Endothelial cell (in vitro differentiated cells): Measurements from ENCODE around the gene CACNA1F. TPM values are rescaled to one million over a fixed set of nuclear protein-coding genes. Genes with fewer than 3 reads are reported as not detected.

Source experiments
- DNase-seq: peaks from one replicate; pipeline ENCODE4 v3.0.0; 2021; ENCODE audit warnings: low spot score
- H3K27ac Mint-ChIP-seq: one replicate; pipeline ENCODE4 v1.8.0; 2021; ENCODE audit warnings: mixed read lengths, inconsistent platforms; ENCODE audit not compliant: unreplicated experiment
- H3K27me3 Mint-ChIP-seq: one replicate; pipeline ENCODE4 v1.8.0; 2021; ENCODE audit warnings: mild to moderate bottlenecking, moderate library complexity, mixed read lengths, inconsistent platforms; ENCODE audit not compliant: unreplicated experiment
- H3K36me3 Mint-ChIP-seq: one replicate; pipeline ENCODE4 v1.8.0; 2021; ENCODE audit warnings: mild to moderate bottlenecking, low read depth, mixed read lengths, inconsistent platforms; ENCODE audit not compliant: unreplicated experiment
- H3K4me1 Mint-ChIP-seq: one replicate; pipeline ENCODE4 v1.8.0; 2021; ENCODE audit warnings: mild to moderate bottlenecking, mixed read lengths, inconsistent platforms; ENCODE audit not compliant: unreplicated experiment
- H3K4me3 Mint-ChIP-seq: one replicate; pipeline ENCODE4 v1.8.0; 2021; ENCODE audit warnings: mild to moderate bottlenecking, mixed read lengths, inconsistent platforms; ENCODE audit not compliant: unreplicated experiment
- H3K9me3 Mint-ChIP-seq: one replicate; pipeline ENCODE4 v1.8.0; 2021; ENCODE audit warnings: mixed read lengths, inconsistent platforms; ENCODE audit not compliant: unreplicated experiment
- total RNA-seq: library from RNA; stranded (reverse); fragmentation: NEBNext Ultra II Directional; extraction: Animal tissue kit (Norgen Biotek cat#: 25700); gene quantifications from one replicate; pipeline ENCODE4 v1.2.1, GENCODE V29; 2021; ENCODE audit not compliant: unreplicated experiment
- TF ChIP-seq, protein P1 (sequence below): fragments of 200-600 bp; sonication (generic); IDR thresholded peaks from one replicate; pipeline ENCODE4 v1.5.0; 2021; ENCODE audit warnings: antibody characterized with exemption; ENCODE audit not compliant: unreplicated experiment

Gene CACNA1F
- total RNA-seq, 1 donor from 2014 or later = 0.59 TPM

DNA sequence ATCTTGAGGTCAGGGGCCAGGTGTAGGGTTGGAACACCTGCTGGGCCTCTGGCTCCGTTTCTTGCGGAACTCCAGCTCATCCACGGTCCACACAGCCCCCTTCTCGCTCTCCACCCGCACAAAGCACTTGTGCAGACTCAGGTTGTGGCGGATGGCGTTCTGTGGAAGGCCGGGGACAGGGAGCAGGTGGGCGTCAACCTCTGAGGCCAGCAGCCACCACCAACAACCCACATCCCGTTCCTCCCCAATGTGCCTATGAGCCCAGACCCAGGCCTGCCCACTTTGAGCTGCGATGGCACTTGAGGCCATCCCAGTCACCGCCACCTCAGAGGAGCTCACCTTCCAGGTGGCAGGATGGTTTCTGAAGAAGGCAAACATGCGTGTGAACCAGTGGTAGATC, 18.2 kb upstream of the CACNA1F start:
- TF ChIP-seq, protein P1, sequence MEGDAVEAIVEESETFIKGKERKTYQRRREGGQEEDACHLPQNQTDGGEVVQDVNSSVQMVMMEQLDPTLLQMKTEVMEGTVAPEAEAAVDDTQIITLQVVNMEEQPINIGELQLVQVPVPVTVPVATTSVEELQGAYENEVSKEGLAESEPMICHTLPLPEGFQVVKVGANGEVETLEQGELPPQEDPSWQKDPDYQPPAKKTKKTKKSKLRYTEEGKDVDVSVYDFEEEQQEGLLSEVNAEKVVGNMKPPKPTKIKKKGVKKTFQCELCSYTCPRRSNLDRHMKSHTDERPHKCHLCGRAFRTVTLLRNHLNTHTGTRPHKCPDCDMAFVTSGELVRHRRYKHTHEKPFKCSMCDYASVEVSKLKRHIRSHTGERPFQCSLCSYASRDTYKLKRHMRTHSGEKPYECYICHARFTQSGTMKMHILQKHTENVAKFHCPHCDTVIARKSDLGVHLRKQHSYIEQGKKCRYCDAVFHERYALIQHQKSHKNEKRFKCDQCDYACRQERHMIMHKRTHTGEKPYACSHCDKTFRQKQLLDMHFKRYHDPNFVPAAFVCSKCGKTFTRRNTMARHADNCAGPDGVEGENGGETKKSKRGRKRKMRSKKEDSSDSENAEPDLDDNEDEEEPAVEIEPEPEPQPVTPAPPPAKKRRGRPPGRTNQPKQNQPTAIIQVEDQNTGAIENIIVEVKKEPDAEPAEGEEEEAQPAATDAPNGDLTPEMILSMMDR = no peak
- Mint-ChIP-seq H3K9me3 (no peaks in the 10 kb centered on the region), H3K27ac (no peak overlapping the region), H3K27me3 (peaks cover 2% of the 10 kb centered on the region), H3K4me3 (no peak overlapping the region), H3K4me1 (no peaks in the 10 kb centered on the region), H3K36me3 (peaks cover 4% of the 10 kb centered on the region)
- no peak for DNase-seq

DNA sequence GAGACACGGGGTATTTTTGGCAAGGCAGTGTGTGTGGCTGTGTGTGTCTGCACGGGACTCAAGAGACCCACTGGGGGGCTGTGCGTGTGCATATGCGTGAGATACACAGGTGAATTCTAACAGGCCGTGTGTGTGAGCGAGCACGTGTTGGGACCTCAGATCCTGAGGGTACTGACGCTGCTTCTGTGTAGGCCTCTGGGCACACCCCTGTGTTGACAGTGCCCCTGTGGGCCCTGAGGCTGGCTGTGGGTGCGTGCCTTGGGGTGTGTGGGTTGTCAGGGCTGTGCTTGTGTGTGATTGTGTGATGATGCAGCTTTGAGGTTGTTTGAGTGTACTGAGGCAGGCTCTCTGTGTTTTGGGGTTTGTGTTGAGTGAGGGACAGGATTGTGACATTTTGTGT, 17.4 kb upstream of the CACNA1F start:
- peaks cover 2% of the 10 kb centered on the region for H3K27me3 Mint-ChIP-seq
- no peak overlapping the region for H3K27ac Mint-ChIP-seq
- TF ChIP-seq, protein P1 = no peak
- H3K9me3 Mint-ChIP-seq = no peaks in the 10 kb centered on the region
- H3K4me3 Mint-ChIP-seq = peak overlapping the region; percentile 15
- peaks cover 4% of the 10 kb centered on the region for H3K36me3 Mint-ChIP-seq
- DNase-seq = no peak
- H3K4me1 Mint-ChIP-seq = no peaks in the 10 kb centered on the region

DNA sequence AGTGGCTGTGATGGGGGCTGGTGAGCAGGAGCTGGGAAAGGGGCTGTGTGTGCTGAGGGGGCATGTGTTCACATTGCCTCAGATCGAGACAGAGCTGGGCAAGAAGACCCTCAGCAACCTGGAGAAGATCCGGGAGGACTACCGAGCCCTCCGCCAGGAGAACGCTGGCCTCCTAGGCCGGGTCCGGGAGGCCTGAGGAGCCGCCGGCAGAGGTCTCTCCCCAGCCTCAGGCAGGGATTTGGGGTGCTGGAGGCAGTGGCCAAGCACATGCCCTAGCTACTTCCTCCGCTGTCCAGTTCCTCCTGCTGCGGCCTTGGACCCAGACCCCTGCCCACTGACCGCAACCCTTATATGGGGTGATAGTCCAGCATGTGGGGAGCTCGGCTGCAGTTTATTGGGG, 16.9 kb upstream of the CACNA1F start:
- Mint-ChIP-seq H3K27me3 (peaks cover 2% of the 10 kb centered on the region), H3K36me3 (peaks cover 4% of the 10 kb centered on the region), H3K4me3 (no peak overlapping the region), H3K9me3 (no peaks in the 10 kb centered on the region), H3K27ac (no peak overlapping the region), H3K4me1 (no peaks in the 10 kb centered on the region)
- no peak for DNase-seq
- TF ChIP-seq, protein P1 = no peak

DNA sequence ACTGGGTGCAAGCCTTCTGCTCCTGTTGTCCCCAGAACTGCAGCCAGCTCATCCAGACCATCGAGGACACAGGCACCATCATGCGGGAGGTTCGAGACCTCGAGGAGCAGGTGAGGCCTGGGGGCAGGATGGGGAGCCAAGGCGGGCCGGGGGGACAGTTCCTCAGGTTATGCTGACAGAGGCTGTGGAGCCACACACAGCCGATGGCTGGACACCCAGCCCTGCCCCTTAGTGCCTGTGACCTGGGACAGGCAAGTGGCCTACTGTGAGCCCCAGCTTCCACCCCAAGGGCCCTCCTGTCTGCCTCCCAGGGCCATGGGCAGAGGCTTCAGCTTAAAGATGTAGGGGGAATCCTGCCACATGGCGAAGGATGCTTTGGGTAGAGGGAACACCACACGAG, 16.5 kb upstream of the CACNA1F start:
- Mint-ChIP-seq H3K4me1 (no peaks in the 10 kb centered on the region), H3K27me3 (peaks cover 2% of the 10 kb centered on the region), H3K4me3 (no peak overlapping the region), H3K36me3 (peaks cover 4% of the 10 kb centered on the region), H3K9me3 (no peaks in the 10 kb centered on the region), H3K27ac (no peak overlapping the region)
- DNase-seq = no peak
- TF ChIP-seq, protein P1 = no peak

DNA sequence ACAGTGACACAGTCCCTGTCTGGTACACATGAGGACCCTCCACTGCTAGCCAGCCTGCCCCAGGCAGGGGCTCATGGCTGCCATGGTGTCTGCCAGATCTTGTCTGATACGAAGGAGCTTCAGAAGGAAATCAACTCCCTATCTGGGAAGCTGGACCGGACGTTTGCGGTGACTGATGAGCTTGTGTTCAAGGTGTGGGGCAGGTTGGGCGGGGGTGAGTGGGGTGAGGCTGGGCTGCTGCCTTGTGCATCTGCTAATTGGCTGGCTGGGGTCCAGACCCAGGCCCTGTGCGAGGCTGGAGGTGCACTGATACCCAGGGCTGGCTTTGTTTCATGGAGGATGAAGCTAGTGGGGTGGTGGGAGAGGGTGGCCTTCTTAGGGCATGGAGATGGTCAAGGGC, 15.9 kb upstream of the CACNA1F start:
- no peak overlapping the region for H3K27ac Mint-ChIP-seq
- no peaks in the 10 kb centered on the region for H3K9me3 Mint-ChIP-seq
- TF ChIP-seq, protein P1 = no peak
- H3K36me3 Mint-ChIP-seq = peaks cover 6% of the 10 kb centered on the region
- no peak for DNase-seq
- H3K27me3 Mint-ChIP-seq = peaks cover 2% of the 10 kb centered on the region
- no peaks in the 10 kb centered on the region for H3K4me1 Mint-ChIP-seq
- no peak overlapping the region for H3K4me3 Mint-ChIP-seq
